GM13977 (cell line): Measurements from ENCODE around the gene TNFSF13B.

ENCODE experiments used
- DNase-seq: peaks from one replicate; pipeline ENCODE4 v3.0.0; 2012; ENCODE audit warnings: low spot score
- in situ Hi-C: fragments of 300-500 bp; cut with MboI; formaldehyde crosslinking; loops from one replicate; pipeline ENCODE4 v1.12.0; 2022; ENCODE audit warnings: low sequenced_read_pairs, low pct_unique_long_range_greater_than_20kb, mixed read lengths, inconsistent platforms; ENCODE audit not compliant: unreplicated experiment
- TF ChIP-seq, protein P1 (sequence below): IDR thresholded peaks from 2 replicates; pipeline ENCODE4 v1.5.1; 2012; ENCODE audit warnings: mild to moderate bottlenecking, control low read depth; ENCODE audit not compliant: insufficient read depth; ENCODE audit errors: extremely low read depth, missing control alignments

TNFSF13B gene

DNA sequence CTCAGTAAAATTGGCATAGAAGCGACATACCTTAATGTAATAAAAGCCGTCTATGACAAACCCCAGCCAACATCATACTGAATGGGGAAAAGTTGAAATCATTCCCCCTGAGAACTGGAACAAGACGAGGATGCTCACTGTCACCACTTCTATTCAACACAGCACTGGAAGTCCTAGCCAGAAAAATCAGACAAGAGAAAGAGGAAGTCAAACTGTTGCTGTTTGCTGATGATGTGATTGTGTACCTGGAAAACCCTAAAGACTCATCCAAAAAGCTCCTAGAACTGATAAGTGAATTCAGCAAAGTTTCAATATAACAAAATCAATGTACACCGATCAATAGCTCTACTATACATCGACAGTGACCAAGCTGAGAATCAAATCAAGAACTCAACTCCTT lies 63.3 kb downstream of the TNFSF13B start:
- in situ Hi-C loops: loop anchor here (25.0 kb wide), 1 partner anchor 580 kb away; no protein-coding TSS in a partner anchor
- DNase-seq: no peak

DNA sequence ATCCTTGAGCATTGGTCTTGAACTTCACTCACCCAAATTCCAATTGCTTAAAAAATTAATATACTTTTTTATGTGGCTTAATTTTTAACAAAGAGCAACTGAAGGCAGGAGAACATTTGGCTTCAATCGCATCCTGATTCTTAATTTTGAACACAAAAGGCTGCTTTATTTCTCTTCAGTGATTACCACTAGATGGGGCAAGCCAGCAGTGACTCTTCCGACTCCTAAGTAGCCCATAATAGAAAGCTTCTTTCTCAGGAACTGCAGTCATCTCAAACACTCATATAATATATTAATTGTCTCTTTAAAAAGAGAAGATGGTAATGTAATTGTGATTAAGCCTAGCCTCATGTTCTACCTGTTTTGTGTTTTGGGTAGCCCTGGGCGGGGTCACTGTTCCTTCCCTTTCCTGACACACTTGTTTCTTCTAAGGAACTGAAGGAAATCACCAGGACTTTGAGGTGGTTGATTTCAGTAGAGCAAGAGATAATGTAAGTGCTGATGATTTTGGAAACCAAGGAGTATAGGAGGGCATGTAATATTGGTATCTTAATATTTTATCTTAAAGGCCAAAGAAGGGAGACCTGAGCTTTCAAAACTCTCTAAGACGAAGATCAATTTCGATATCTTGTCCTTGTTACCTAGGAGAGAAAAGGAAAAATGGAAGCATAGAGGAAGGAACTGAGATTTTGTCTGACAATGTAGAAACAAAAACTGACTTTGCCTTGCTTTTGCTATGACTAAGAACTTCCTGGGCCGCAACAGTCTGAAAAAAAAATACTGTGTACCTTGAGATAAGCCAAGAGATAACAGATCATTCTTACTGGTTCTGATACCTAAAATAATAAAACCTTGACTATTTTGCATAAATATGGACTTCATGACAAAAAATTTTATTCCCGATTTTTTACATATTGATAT lies 73.1 kb downstream of the TNFSF13B start:
- in situ Hi-C loops: loop anchor here (25.0 kb wide), 1 partner anchor 570 kb away; no protein-coding TSS in a partner anchor
- TF ChIP-seq, protein P1, sequence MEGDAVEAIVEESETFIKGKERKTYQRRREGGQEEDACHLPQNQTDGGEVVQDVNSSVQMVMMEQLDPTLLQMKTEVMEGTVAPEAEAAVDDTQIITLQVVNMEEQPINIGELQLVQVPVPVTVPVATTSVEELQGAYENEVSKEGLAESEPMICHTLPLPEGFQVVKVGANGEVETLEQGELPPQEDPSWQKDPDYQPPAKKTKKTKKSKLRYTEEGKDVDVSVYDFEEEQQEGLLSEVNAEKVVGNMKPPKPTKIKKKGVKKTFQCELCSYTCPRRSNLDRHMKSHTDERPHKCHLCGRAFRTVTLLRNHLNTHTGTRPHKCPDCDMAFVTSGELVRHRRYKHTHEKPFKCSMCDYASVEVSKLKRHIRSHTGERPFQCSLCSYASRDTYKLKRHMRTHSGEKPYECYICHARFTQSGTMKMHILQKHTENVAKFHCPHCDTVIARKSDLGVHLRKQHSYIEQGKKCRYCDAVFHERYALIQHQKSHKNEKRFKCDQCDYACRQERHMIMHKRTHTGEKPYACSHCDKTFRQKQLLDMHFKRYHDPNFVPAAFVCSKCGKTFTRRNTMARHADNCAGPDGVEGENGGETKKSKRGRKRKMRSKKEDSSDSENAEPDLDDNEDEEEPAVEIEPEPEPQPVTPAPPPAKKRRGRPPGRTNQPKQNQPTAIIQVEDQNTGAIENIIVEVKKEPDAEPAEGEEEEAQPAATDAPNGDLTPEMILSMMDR: peak; percentile 50
- peak; percentile 9 for DNase-seq

More for the DNA sequence above, 63.3 kb downstream of the TNFSF13B start:
- TF ChIP-seq, protein P1: no peak

DNA sequence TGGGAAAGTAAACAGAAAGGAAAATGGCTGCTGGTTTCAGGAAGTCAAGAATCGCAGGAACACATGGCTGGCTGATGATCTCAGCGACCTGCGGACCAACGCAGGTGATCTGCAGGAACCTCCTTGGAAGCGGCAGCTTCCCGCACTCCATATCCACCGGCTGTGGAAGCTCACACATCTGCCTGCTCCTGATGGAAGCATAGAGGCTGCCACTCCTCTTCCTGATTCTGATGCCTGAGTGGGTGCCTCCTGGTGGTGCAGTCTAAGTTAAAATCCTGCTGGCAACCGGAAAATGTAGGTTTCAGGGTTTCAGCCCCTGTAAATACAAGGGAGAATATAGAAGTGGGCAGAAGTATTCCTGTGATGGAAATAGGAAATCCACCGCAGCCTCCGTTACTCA lies 75.5 kb downstream of the TNFSF13B start:
- in situ Hi-C loops: loop anchor here (25.0 kb wide), 1 partner anchor 567 kb away; no protein-coding TSS in a partner anchor
- DNase-seq: no peak

DNA sequence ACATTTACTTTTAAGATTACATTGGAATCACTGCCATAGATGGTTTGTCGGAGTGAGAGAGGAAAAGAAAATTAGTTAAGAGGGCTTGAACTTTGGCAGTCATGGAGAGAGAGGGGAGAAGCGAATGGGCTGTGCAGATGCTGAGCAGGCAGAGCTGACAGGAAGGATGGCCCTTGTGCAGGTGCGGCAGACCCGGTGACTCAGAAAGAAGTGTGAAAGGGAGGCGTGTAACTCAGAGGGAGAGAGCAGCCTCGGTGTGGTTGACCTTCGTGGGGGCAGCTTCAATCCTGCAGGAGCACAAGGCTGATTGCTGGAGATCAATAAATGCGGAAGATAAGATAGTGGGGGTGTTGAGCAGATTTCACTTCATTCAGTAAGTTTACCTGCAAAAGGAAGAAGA lies 76.9 kb downstream of the TNFSF13B start:
- no peak for DNase-seq
- in situ Hi-C loops: loop anchor here (25.0 kb wide), 1 partner anchor 566 kb away; no protein-coding TSS in a partner anchor

More for the DNA sequence above, 75.5 kb downstream of the TNFSF13B start:
- TF ChIP-seq, protein P1: no peak

DNA sequence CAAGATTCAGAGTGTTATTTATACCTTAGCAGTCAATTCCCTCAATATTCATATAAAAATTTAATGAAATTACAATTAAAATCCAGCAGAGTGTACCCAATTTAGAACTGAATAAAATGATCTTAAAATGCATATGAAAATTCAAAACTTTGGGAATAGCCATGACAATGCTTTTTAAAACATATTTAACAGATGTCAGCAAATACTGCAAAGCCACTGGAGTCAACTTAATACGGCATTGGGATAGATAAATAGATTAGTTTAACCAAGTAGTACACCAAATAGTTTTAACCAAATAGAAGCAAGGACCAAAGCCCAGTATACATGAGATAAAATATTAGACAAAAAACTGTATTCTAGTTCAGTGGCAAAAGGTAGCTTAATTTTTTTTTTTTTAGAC lies 79.8 kb downstream of the TNFSF13B start:
- TF ChIP-seq, protein P1: no peak
- DNase-seq: no peak
- in situ Hi-C loops: loop anchor here (25.0 kb wide), 1 partner anchor 563 kb away; no protein-coding TSS in a partner anchor

More for the DNA sequence above, 76.9 kb downstream of the TNFSF13B start:
- TF ChIP-seq, protein P1: no peak

DNA sequence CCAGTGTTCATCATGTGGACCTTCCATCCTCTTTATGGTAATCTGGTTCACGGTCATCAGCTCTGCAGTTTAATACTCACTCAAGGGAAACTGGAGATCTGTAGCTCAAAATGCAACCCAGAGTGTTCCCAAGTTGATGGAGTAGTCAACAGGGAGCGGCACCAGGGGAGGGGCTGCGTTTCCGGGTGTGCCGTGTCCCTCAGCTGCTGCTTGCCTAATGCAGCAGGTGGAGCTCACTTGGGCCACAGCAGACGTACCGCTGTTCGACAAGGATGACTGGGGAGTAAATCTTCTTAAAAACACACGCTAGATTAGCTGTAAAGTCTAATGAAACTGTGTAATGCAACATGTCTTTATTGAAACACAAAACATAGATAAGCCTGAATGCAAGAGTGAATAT lies 81.1 kb downstream of the TNFSF13B start:
- TF ChIP-seq, protein P1: no peak
- in situ Hi-C loops: no loop called here
- no peak for DNase-seq
